Panc1 (cell line): ENCODE data around the gene SH3BP5.

Experiments used
- TF ChIP-seq, protein P1 (sequence below): fragments of 450-650 bp; IDR thresholded peaks from 2 replicates; pipeline ENCODE4 v1.5.1; 2017; ENCODE audit warnings: mild to moderate bottlenecking
- TF ChIP-seq, protein P2 (sequence below), 2 experiments: IDR thresholded peaks; 2 replicates each; pipeline ENCODE4 v1.6.1; 2011 to 2012; ENCODE audit warnings: low read depth in 2 of 2, control low read depth in 1 of 2, low read length in 1 of 2, mild to moderate bottlenecking in 1 of 2, moderate library complexity in 1 of 2; ENCODE audit not compliant: insufficient read depth in 1 of 2

DNA sequence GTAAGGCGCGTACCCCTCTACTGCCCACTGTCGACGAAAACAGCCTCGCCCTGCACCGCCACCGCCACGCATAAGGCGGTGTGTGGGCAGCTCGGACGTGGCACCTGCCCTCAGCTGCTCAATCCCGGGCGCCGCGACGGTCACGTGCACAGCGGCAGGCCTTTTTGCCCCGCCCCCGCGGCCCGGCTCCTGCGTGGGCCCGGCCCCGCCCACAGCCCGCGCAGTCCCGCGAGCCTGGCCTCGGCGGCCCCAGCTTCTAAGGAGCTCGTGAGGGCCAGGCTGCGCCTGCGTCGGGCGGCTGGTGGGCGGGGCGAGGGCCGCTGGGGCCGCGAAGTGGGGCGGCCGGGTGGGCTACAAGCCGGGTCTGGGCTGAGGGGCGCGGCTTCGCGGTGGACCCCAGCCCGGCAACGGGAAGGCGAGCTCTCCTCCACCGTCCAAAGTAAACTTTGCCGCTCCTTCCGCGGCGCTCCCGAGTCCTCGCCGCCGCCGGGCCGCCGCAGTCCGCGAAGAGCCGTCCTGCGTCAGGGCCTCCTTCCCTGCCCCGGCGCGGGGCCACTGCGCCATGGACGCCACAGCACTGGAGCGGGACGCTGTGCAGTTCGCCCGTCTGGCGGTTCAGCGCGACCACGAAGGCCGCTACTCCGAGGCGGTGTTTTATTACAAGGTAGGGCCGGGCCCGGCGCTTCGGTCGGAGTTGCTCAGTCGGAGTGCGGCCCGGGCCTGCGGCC, 126.3 kb downstream of the SH3BP5 start, which contains the start of gene CAPN7:
- TF ChIP-seq, protein P1, sequence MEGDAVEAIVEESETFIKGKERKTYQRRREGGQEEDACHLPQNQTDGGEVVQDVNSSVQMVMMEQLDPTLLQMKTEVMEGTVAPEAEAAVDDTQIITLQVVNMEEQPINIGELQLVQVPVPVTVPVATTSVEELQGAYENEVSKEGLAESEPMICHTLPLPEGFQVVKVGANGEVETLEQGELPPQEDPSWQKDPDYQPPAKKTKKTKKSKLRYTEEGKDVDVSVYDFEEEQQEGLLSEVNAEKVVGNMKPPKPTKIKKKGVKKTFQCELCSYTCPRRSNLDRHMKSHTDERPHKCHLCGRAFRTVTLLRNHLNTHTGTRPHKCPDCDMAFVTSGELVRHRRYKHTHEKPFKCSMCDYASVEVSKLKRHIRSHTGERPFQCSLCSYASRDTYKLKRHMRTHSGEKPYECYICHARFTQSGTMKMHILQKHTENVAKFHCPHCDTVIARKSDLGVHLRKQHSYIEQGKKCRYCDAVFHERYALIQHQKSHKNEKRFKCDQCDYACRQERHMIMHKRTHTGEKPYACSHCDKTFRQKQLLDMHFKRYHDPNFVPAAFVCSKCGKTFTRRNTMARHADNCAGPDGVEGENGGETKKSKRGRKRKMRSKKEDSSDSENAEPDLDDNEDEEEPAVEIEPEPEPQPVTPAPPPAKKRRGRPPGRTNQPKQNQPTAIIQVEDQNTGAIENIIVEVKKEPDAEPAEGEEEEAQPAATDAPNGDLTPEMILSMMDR = 0 out of 2 replicates have a peak, but pooled peaks have one; percentile 21
- TF ChIP-seq, protein P2, sequence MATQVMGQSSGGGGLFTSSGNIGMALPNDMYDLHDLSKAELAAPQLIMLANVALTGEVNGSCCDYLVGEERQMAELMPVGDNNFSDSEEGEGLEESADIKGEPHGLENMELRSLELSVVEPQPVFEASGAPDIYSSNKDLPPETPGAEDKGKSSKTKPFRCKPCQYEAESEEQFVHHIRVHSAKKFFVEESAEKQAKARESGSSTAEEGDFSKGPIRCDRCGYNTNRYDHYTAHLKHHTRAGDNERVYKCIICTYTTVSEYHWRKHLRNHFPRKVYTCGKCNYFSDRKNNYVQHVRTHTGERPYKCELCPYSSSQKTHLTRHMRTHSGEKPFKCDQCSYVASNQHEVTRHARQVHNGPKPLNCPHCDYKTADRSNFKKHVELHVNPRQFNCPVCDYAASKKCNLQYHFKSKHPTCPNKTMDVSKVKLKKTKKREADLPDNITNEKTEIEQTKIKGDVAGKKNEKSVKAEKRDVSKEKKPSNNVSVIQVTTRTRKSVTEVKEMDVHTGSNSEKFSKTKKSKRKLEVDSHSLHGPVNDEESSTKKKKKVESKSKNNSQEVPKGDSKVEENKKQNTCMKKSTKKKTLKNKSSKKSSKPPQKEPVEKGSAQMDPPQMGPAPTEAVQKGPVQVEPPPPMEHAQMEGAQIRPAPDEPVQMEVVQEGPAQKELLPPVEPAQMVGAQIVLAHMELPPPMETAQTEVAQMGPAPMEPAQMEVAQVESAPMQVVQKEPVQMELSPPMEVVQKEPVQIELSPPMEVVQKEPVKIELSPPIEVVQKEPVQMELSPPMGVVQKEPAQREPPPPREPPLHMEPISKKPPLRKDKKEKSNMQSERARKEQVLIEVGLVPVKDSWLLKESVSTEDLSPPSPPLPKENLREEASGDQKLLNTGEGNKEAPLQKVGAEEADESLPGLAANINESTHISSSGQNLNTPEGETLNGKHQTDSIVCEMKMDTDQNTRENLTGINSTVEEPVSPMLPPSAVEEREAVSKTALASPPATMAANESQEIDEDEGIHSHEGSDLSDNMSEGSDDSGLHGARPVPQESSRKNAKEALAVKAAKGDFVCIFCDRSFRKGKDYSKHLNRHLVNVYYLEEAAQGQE (IDR thresholded peaks at IDR 0.05; ENCODE audit: insufficient read depth in 1 of 2, low read depth in 2 of 2, low read length in 1 of 2) = no peak
